Superior temporal gyrus (tissue), 1 donor: ENCODE measurements around the gene TMEM63C.
"Not testable (repeated sequence)": the region's sequence is repeated elsewhere in the genome, so short reads cannot be mapped to it uniquely, and the experiment has no call there.

Experiments used
- DNase-seq: peaks from one replicate; pipeline ENCODE4 v3.0.0-alpha.2; 2016; ENCODE audit errors: extremely low spot score

The TMEM63C gene

GRCh38 chr14:77155083-77155482 is 26.5 kb upstream of the TMEM63C start:
- DNase-seq = no peak

GRCh38 chr14:77157740-77158139 is 23.9 kb upstream of the TMEM63C start:
- DNase-seq = no peak

- DNase-seq = peak; percentile 82
Measured at GRCh38 chr14:77158175-77158881, 23.3 kb upstream of the TMEM63C start.

GRCh38 chr14:77158882-77159255 is 22.7 kb upstream of the TMEM63C start:
- DNase-seq = no peak

- DNase-seq = no peak
Measured at GRCh38 chr14:77161011-77161410, 20.6 kb upstream of the TMEM63C start.

- no peak for DNase-seq
Measured at GRCh38 chr14:77170045-77170444, 11.6 kb upstream of the TMEM63C start.

GRCh38 chr14:77172916-77173315 is 8.7 kb upstream of the TMEM63C start:
- DNase-seq = no peak

- not testable (repeated sequence) for DNase-seq
Measured at GRCh38 chr14:77173911-77174617, 7.5 kb upstream of the TMEM63C start.

- DNase-seq = no peak
Measured at GRCh38 chr14:77175843-77176242, 5.8 kb upstream of the TMEM63C start.

GRCh38 chr14:77177702-77178101 is 3.9 kb upstream of the TMEM63C start:
- DNase-seq = no peak

GRCh38 chr14:77178656-77179055 is 2.9 kb upstream of the TMEM63C start:
- no peak for DNase-seq

GRCh38 chr14:77180726-77181602 is 634 bp upstream of the TMEM63C start:
- no peak for DNase-seq

- DNase-seq = no peak
Measured at GRCh38 chr14:77183896-77184295, 2.3 kb downstream of the TMEM63C start.

GRCh38 chr14:77184396-77185092 is 2.9 kb downstream of the TMEM63C start:
- DNase-seq = peak; percentile 38

- DNase-seq = no peak
Measured at GRCh38 chr14:77185093-77185465, 3.5 kb downstream of the TMEM63C start.

- DNase-seq = no peak
Measured at GRCh38 chr14:77186911-77187648, 5.5 kb downstream of the TMEM63C start.

GRCh38 chr14:77187649-77188012 is 6.0 kb downstream of the TMEM63C start:
- no peak for DNase-seq

GRCh38 chr14:77189479-77189878 is 7.9 kb downstream of the TMEM63C start:
- DNase-seq = no peak

GRCh38 chr14:77190977-77191376 is 9.4 kb downstream of the TMEM63C start:
- DNase-seq = no peak

- no peak for DNase-seq
Measured at GRCh38 chr14:77194706-77195105, 13.1 kb downstream of the TMEM63C start.

GRCh38 chr14:77195766-77196165 is 14.2 kb downstream of the TMEM63C start:
- DNase-seq = no peak
